Lung (tissue), 12 donors: ENCODE measurements around the gene CLEC2D. TPM values are rescaled to one million over a fixed set of nuclear protein-coding genes. Genes with fewer than 3 reads are reported as not detected.

ENCODE experiments used
- ATAC-seq: fragments of 200-7000 bp; cut with Tn5 transposase; one replicate; pipeline ENCODE4 v1.9.1; 2020; ENCODE audit warnings: moderate number of reproducible peaks; ENCODE audit not compliant: insufficient read depth, low FRiP score
- DNase-seq, 3 donors: peaks; one replicate each; pipeline ENCODE4 v3.0.0-alpha.2; 2013 to 2017
- H3K27ac ChIP-seq, 2 donors: one replicate each; pipeline ENCODE4 v1.5.1; 2013; ENCODE audit warnings: mild to moderate bottlenecking in 2 of 2, moderate library complexity in 2 of 2, control low read depth in 1 of 2, inconsistent platforms in 1 of 2, low read depth in 1 of 2, low read length in 1 of 2
- H3K27me3 ChIP-seq, 3 donors: one replicate each; pipeline ENCODE4 v1.5.1; 2013; ENCODE audit warnings: low read length in 2 of 3; ENCODE audit not compliant: control insufficient read depth in 3 of 3, insufficient read depth in 3 of 3
- H3K36me3 ChIP-seq, 4 donors: one replicate each; pipeline ENCODE4 v1.5.1; 2013; ENCODE audit warnings: low read length in 4 of 4, mild to moderate bottlenecking in 1 of 4, moderate library complexity in 1 of 4; ENCODE audit not compliant: control insufficient read depth in 4 of 4, insufficient read depth in 4 of 4
- H3K4me1 ChIP-seq, 5 donors: one replicate each; pipeline ENCODE4 v1.5.1; 2013; ENCODE audit warnings: low read length in 5 of 5, mild to moderate bottlenecking in 2 of 5, moderate library complexity in 1 of 5; ENCODE audit not compliant: control insufficient read depth in 5 of 5, insufficient read depth in 5 of 5
- H3K4me3 ChIP-seq: one replicate; pipeline ENCODE4 v1.5.1; 2013; ENCODE audit warnings: mild to moderate bottlenecking, control low read depth, moderate library complexity
- H3K9ac ChIP-seq, 2 donors: one replicate each; pipeline ENCODE4 v1.5.1; 2013; ENCODE audit warnings: low read length in 2 of 2, control low read depth in 1 of 2; ENCODE audit not compliant: insufficient read depth in 1 of 2
- H3K9me3 ChIP-seq, 4 donors: one replicate each; pipeline ENCODE4 v1.5.1; 2013; ENCODE audit warnings: low read length in 3 of 4, mild to moderate bottlenecking in 1 of 4, moderate library complexity in 1 of 4; ENCODE audit not compliant: control insufficient read depth in 4 of 4, insufficient read depth in 3 of 4
- WGBS, 2 donors: extraction: QIAGEN DNeasy Blood & Tissue Kit; methylation state at CpG; one replicate each; pipeline ENCODE4 v1.1.7; 2013; 5-methylcytosine and 5-hydroxymethylcytosine counted together
- polyA plus RNA-seq, 2 donors: library from polyadenylated mRNA; stranded (reverse); fragments of 200-250 nt; gene quantifications; one replicate each; pipeline ENCODE4 v1.2.1, GENCODE V29; 2013
- total RNA-seq, 2 donors: library from RNA; depleted of rRNA in 1 of 2; stranded (reverse); fragments of >200 nt in 1 of 2; gene quantifications; one replicate each; pipeline ENCODE4 v1.2.1, GENCODE V29; 2014 to 2021
- TF ChIP-seq, protein P1 (sequence below): IDR thresholded peaks from 2 replicates; pipeline ENCODE4 v1.5.1; 2012; ENCODE audit warnings: mild to moderate bottlenecking; ENCODE audit errors: control extremely low read depth, extremely low read depth
- donor health status: control.
- donor health status: control.
- donor health status: Bipolar disorder and iron deficiency.
- donor health status: healthy.
- donor health status: DM: yes; HTN: yes; CAD: no.

CLEC2D gene
- total and polyA plus RNA-seq, 4 donors = 4.4 to 30.5 (median 9.0) TPM

GRCh38 chr12:9719790-9720189 lies 50.3 kb downstream of the CLEC2D start:
- Histone ChIP-seq H3K4me3 (no peak overlapping the region), H3K27me3 (no peaks in the 10 kb centered on the region), H3K36me3 (no peaks in the 10 kb centered on the region), H3K9me3 (no peaks in the 10 kb centered on the region), H3K9ac (no peak overlapping the region), H3K27ac (no peak overlapping the region), H3K4me1 (peaks cover 0 to 18% (median 0%) of the 10 kb centered on the region in 5 donors)
- TF ChIP-seq, protein P1, sequence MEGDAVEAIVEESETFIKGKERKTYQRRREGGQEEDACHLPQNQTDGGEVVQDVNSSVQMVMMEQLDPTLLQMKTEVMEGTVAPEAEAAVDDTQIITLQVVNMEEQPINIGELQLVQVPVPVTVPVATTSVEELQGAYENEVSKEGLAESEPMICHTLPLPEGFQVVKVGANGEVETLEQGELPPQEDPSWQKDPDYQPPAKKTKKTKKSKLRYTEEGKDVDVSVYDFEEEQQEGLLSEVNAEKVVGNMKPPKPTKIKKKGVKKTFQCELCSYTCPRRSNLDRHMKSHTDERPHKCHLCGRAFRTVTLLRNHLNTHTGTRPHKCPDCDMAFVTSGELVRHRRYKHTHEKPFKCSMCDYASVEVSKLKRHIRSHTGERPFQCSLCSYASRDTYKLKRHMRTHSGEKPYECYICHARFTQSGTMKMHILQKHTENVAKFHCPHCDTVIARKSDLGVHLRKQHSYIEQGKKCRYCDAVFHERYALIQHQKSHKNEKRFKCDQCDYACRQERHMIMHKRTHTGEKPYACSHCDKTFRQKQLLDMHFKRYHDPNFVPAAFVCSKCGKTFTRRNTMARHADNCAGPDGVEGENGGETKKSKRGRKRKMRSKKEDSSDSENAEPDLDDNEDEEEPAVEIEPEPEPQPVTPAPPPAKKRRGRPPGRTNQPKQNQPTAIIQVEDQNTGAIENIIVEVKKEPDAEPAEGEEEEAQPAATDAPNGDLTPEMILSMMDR = no peak
- DNase-seq = no peak
- no peak for ATAC-seq
- WGBS, 2 donors = 71 to 90% methylated on average over 1 of the region's 1 CpG

DNA sequence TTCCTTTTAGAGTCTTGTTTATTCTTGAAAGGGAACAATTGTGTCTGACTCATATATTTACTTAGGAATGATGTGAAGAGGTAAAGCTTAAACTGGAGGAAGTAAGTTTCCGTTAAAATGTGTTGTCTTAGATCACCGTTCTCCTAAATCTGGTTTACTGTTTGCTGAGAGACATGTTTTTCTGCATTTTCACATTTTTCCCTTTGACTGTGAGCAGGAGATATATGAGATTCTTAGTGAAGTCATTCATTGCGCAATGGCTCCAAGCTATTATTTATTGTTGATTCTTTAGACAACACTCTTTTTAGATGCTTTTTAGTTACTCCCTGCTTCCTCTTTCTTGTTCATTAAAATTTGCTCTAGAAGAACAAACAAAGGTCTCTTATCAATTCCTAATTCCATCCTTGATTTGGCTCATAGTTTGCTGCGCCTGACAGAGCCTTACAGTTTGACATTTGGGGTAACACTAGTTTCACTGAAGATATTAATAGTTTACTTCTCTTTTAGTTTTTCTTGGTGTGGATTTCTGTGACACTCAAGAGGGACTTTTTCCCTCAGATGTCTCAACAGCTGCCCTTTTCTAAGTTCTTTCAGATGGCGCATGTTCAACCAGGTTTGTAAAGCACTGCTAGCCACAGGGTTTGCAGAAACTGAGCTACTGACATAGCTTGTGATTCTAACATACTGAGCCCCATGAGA lies 52.0 kb downstream of the CLEC2D start:
- 58 to 60% methylated on average over 5 of the region's 5 CpGs for WGBS, 2 donors
- no peaks in the 10 kb centered on the region for H3K36me3 ChIP-seq
- H3K27ac ChIP-seq = no peak overlapping the region
- TF ChIP-seq, protein P1 = no peak
- no peaks in the 10 kb centered on the region for H3K9me3 ChIP-seq
- H3K4me3 ChIP-seq = no peak overlapping the region
- DNase-seq = peak in 2 of 3 donors; percentile 44 to 64
- H3K27me3 ChIP-seq = no peaks in the 10 kb centered on the region
- ATAC-seq = no peak
- H3K4me1 ChIP-seq = peaks cover 0 to 18% (median 0%) of the 10 kb centered on the region in 5 donors
- H3K9ac ChIP-seq = no peak overlapping the region

GRCh38 chr12:9724023-9724422 lies 54.5 kb downstream of the CLEC2D start:
- Histone ChIP-seq H3K4me3 (no peak overlapping the region), H3K4me1 (peaks cover 0 to 18% (median 0%) of the 10 kb centered on the region in 5 donors), H3K9ac (no peak overlapping the region), H3K27me3 (no peaks in the 10 kb centered on the region), H3K27ac (no peak overlapping the region), H3K36me3 (no peaks in the 10 kb centered on the region), H3K9me3 (no peaks in the 10 kb centered on the region)
- WGBS, 2 donors = 85 to 90% methylated on average over 1 of the region's 1 CpG
- DNase-seq = no peak
- TF ChIP-seq, protein P1 = no peak
- no peak for ATAC-seq
